ENCODE measurements around the gene APMAP. TPM values are rescaled to one million over a fixed set of nuclear protein-coding genes. Genes with fewer than 3 reads are reported as not detected.

APMAP gene
- total RNA-seq, 1 donor from 2014 or later, result 76.3 TPM

DNA sequence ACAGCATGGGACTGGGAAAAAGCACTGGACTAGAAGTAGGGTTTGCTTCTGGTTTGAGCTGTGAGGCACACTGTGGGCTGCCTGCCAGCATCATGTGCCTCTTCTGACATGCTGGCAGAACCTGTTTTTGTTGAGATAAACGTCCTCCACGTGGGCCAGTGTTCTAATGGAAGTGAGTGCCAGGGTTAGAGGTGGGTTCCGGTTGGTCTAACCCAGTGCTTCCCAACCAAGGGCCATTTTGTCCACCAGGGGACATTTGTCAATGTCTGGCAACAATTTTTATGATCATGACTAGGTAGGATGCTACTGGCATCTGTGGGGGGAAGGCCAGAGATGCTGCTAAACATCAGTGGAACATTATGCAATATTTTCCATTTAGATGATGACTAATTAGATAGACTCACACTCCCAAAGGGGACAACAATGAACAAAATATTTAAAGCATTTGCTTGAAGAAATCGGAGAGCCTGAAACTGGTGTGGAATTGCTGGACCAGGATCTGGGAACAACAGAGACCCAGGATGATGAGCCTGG lies 7.8 kb upstream of the APMAP start:
- H3K4me1 Mint-ChIP-seq (ENCODE audit: unreplicated experiment), result peaks cover 13% of the 10 kb centered on the region
- H3K27ac Mint-ChIP-seq (ENCODE audit: unreplicated experiment), result peak overlapping the region; percentile 45
- H3K27me3 Mint-ChIP-seq (ENCODE audit: unreplicated experiment), result peaks cover 36% of the 10 kb centered on the region
- peak; percentile 19 for TF ChIP-seq CTCF (IDR thresholded peaks at IDR 0.05)
- no peak overlapping the region for H3K4me3 Mint-ChIP-seq (ENCODE audit: unreplicated experiment)
- H3K9me3 Mint-ChIP-seq (ENCODE audit: unreplicated experiment), result peaks cover 7% of the 10 kb centered on the region
- H3K36me3 Mint-ChIP-seq (ENCODE audit: unreplicated experiment), result peaks cover 6% of the 10 kb centered on the region
- no peak for DNase-seq (ENCODE audit: extremely low spot score, unreplicated experiment)

DNA sequence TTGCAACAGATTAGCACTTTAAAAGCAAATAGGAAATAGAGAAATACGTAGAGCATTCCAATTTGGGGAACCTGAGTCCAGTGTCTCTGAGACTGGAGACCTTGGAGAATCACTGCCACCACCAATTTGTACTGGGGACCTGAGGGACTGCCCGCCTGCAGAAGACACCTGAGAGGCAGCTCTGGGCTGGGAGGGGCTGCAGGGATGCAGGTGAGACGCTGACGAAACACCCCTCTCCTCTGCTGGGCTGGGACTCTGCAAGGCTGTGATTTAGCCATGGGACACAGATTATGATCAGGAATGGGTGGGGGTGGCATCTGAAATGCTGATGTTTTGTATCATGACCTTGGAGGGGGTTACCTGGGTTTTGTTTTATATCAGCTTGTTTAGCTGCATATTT lies 7.0 kb upstream of the APMAP start:
- no peak overlapping the region for H3K27ac Mint-ChIP-seq (ENCODE audit: unreplicated experiment)
- peaks cover 7% of the 10 kb centered on the region for H3K9me3 Mint-ChIP-seq (ENCODE audit: unreplicated experiment)
- no peak overlapping the region for H3K4me3 Mint-ChIP-seq (ENCODE audit: unreplicated experiment)
- peaks cover 20% of the 10 kb centered on the region for H3K4me1 Mint-ChIP-seq (ENCODE audit: unreplicated experiment)
- H3K36me3 Mint-ChIP-seq (ENCODE audit: unreplicated experiment), result peaks cover 6% of the 10 kb centered on the region
- TF ChIP-seq CTCF (IDR thresholded peaks at IDR 0.05), result no peak
- peak; percentile 44 for DNase-seq (ENCODE audit: extremely low spot score, unreplicated experiment)
- H3K27me3 Mint-ChIP-seq (ENCODE audit: unreplicated experiment), result peaks cover 36% of the 10 kb centered on the region

GRCh38 chr20:24998631-24999445 lies 6.3 kb upstream of the APMAP start:
- peaks cover 7% of the 10 kb centered on the region for H3K9me3 Mint-ChIP-seq (ENCODE audit: unreplicated experiment)
- DNase-seq (ENCODE audit: extremely low spot score, unreplicated experiment), result peak; percentile 38
- peaks cover 34% of the 10 kb centered on the region for H3K27me3 Mint-ChIP-seq (ENCODE audit: unreplicated experiment)
- no peak overlapping the region for H3K4me3 Mint-ChIP-seq (ENCODE audit: unreplicated experiment)
- H3K36me3 Mint-ChIP-seq (ENCODE audit: unreplicated experiment), result peaks cover 6% of the 10 kb centered on the region
- TF ChIP-seq CTCF (IDR thresholded peaks at IDR 0.05), result no peak
- H3K4me1 Mint-ChIP-seq (ENCODE audit: unreplicated experiment), result peaks cover 23% of the 10 kb centered on the region
- no peak overlapping the region for H3K27ac Mint-ChIP-seq (ENCODE audit: unreplicated experiment)

GRCh38 chr20:24998121-24998520 lies 5.6 kb upstream of the APMAP start:
- no peak overlapping the region for H3K4me3 Mint-ChIP-seq (ENCODE audit: unreplicated experiment)
- H3K27ac Mint-ChIP-seq (ENCODE audit: unreplicated experiment), result no peak overlapping the region
- peaks cover 4% of the 10 kb centered on the region for H3K36me3 Mint-ChIP-seq (ENCODE audit: unreplicated experiment)
- H3K9me3 Mint-ChIP-seq (ENCODE audit: unreplicated experiment), result peaks cover 7% of the 10 kb centered on the region
- no peak for DNase-seq (ENCODE audit: extremely low spot score, unreplicated experiment)
- peaks cover 30% of the 10 kb centered on the region for H3K4me1 Mint-ChIP-seq (ENCODE audit: unreplicated experiment)
- peaks cover 30% of the 10 kb centered on the region for H3K27me3 Mint-ChIP-seq (ENCODE audit: unreplicated experiment)
- no peak for TF ChIP-seq CTCF (IDR thresholded peaks at IDR 0.05)

Data from osteocyte (in vitro differentiated cells).